SW480 (cell line): ENCODE results near the gene LRRC3C.
A peak's percentile ranks its signal among the peaks of the same experiment; 100 is the strongest.

Experiments
- DNase-seq: peaks from one replicate; pipeline ENCODE4 v3.0.0-alpha.2; 2016; ENCODE audit warnings: low spot score

The LRRC3C gene

DNA sequence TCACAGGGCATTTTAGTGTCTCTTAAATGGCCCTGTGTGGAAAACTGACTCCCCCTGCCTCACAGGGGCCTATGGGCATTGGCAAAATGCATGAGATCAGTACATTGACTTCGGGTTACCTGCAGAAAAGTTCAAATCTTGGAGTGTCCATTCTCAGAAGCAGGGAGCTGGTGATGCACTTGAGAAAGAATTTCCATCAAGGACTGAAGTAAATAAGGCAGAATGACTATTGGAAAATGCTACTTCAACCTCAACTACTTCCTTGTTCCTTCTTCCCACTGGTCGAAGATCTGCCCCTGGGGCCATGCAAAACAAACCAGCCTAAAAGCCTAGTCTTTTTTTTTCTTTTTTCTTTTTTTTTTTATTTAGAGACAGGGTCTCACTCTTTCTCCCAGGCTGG lies 21.5 kb downstream of the LRRC3C start:
- DNase-seq, result no peak

DNA sequence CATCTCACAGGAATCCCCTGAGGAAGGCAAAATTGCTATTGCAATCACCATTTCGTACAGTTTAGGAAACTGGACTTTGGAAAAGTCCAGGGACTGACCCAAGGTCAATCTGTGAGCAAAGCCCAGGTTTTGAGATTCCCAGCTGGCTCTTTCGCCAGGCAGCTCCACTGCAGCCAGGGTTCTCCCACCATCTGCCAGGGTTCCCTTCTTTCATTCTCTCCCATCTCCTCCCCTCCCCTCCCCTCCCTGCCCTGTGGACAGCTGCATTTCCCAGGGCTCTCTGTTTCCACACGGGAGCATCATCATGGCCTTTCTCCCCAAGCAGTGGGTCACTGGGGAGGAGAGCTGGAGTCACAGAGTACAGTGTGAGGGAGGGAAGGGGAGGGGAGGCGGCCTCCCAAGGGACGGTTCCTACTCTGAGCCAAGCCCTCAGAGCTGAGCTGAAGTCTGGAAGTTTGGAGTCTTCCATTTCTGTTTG lies 23.4 kb downstream of the LRRC3C start:
- DNase-seq, result no peak

DNA sequence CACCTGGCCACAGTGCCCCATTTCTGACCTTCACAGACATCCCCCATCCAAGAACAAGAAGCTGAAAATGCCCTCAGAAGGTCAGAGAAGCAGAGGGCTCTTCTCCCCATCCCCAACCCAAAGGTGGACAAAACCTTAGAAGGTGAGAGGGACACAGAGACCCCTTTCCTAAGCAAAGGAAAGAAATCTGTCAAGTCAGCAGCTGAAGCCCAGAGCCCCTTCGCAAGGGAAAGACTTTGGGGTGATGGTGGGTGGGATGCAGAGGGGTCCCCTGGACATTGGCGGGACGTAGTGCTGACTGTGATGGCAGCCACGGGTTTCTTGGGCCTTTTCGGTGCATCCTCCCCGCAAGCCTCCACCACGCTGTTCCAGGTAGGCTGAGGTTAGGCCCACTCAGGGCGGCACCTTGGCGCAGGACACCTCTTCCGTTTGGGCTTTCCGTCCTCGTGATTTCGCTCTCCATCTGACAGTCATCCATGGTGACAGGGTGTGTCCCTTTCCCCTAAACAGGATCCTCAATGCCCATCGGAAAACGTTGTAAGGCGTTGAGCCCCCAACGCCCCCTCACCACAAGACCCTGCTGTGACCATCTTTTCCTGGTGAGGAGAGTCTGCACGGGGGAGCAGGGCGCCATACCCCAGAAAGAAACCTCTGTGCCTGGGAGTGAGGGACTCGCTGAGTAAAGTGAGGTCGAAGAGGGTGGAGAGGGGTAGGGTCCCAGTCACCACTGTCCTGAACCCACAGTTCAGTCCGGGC lies 24.6 kb downstream of the LRRC3C start:
- DNase-seq, result no peak

DNA sequence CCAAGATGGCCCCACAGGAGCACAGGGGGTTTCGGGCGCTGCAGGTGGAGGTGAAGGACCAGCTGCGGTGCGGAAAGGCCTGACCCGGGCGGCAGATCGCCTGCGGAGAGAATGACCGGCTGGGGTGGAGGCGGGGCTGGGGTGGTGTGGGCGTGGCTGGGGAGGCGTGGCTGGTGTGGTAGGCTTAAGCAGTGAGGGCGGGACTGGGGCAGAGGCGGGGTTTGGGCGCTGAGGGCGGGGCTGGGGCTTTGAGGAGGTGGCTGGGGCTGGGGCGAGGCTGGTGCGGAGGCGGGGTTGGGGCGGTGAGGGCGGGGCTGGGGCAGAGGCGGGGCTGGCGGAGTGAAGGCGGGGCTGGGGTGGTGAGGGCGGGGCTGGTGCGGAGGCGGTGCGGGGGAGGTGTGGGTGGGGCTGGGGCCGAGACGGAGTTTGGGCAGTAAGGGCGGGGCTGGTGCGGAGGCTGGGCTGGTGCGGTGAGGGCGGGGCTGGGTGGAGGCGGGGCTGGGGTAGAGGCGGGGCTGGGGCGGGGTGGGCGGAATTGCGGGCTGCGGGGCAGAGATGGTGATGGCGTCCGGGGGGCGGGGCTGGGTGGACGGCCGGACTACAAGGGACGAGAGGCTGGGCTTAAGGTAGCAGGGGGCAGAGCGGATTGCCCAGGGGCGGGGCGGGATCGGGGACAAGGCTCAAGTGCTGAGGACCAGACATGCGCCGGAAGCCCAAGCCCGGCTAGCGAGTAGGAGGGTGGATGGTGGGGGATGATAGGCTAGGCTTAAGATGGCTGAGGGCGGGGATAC lies 25.3 kb downstream of the LRRC3C start:
- peak; percentile 91 for DNase-seq

DNA sequence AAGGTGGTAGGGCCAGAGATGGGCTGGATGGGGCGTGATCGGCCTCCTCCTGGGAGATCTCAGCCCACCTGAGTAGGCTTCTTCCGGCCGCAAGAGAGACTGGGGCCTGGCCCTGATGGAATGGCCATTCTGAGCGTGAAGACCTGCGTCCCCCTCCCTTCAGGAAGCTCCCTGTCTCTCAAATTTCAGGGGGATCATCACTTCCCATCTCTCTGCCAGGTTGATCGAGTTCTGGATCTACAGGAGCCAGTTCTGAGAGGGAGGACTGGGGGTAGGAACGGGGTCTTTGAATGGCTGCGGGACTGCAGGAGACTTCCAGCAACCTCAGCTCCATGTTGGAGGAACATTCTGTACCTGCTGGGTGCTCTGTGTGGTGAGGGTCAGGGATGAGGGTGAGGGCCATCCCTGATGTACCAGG lies 25.9 kb downstream of the LRRC3C start:
- DNase-seq, result no peak

DNA sequence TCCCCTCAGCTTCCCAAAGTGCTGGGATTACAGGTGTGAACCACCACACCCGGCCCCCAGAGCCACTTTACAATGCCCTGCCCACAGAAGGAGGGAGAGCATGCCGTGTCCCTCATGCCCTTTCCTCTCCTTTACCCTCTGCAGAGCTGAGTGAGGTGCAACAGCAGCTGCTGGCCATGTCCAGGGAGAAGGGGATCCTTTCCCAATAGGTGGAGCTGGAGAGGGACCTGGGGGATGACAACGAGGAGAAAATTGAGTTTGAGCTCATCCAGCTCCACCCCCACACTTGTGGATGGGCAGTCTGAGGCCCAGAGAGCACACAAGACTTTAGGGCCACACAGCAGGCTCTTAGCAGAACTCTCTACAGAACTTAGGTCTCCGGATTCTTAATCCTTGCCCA lies 27.3 kb downstream of the LRRC3C start:
- DNase-seq, result no peak

DNA sequence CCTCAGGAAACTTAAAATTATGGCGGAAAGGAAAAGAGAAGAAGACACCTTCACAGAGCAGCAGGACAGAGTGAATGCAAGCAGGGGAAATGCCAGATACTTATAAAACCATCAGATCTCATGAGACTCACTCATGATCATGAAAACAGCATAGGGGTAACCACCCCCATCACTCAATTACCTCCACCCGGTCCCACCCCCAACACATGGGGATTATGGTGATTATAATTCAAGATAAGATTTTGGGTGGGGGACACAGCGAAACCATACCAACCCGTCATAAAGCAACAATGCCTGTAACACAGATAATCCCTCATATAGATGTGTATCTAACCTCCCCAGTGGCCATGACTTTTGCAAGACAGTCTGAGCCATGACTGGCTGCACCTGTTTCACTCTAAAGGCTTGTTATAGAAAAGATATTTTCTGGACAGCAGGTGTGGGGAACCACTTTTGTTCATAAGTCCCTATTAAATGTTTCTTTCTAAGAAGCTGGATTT lies 28.2 kb downstream of the LRRC3C start:
- no peak for DNase-seq

DNA sequence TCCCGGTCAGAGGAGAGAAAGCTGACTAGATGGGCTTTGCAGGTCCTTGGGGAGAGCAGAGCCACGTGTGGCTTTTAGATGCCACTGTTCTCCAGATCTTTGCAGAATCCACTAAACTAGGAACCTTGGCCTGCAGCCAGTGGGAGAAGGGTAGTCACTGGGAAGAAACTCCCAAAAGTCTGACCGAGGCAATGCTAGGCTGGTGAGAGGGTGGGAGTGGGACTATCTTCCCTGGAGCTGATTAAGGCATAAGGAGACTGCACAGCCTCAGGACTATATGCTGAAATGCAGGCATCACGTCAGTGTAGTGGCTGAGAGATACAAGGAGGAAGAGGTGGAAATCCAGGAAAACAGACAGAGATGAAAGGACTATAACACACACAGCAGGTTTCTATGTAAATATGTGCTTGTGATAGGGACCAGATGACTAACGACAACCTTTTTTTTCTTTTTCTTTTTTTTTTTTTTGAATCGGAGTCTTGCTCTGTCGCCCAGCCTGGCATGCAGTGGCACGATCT lies 33.1 kb downstream of the LRRC3C start:
- no peak for DNase-seq

DNA sequence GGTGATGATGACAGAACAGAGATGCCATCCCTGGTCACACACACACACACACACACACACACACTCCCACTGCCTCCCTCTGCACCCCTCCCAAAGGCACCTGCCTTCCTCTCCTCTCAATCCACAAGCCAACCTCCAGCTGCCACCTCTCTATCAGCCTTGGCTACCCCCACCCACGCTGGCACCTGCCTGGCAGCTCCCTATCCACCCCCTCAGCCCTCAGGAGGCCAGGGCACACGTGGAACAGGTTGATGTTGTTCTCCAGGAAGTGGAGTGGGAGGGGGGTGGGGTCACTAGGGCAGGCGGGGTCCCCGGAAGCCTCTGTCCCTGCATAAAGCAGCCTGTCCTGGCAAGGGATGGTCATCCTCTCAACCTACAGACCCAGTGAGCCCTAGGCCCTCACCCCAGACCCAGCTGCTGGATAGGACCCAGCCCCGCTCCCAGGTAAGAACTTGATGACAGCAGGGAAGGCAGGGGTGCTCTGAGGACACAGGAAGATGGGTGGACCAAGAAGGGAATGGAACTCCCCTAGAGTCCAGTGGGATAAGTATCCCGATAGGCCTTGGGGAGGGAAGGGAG lies 35.2 kb downstream of the LRRC3C start, which contains the start of gene GSDMA:
GSDMA (plus strand) TSS at position 363 of the 579 bp plus-strand sequence. CDS start 2,684 bp downstream, outside the sequence.
- no peak for DNase-seq

DNA sequence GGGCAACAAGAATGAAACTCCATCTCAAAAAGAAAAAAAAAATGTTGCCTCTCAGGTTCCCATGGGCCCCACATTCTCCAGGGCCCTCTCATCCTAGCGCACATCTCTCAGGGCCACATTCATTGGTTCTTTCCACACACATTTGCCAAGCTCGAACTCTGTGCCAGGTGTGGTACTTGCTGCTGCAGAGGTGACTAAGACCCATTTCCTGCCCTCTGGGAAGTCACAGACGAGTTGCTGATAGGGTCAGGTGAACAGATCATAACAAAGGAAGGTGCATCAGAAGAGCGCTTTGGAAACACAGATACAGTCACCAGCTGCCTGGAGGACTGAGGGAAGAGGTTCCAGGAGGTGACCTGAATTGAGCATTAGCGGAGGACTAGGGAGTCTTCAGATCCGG lies 36.3 kb downstream of the LRRC3C start:
- DNase-seq, result peak; percentile 39

DNA sequence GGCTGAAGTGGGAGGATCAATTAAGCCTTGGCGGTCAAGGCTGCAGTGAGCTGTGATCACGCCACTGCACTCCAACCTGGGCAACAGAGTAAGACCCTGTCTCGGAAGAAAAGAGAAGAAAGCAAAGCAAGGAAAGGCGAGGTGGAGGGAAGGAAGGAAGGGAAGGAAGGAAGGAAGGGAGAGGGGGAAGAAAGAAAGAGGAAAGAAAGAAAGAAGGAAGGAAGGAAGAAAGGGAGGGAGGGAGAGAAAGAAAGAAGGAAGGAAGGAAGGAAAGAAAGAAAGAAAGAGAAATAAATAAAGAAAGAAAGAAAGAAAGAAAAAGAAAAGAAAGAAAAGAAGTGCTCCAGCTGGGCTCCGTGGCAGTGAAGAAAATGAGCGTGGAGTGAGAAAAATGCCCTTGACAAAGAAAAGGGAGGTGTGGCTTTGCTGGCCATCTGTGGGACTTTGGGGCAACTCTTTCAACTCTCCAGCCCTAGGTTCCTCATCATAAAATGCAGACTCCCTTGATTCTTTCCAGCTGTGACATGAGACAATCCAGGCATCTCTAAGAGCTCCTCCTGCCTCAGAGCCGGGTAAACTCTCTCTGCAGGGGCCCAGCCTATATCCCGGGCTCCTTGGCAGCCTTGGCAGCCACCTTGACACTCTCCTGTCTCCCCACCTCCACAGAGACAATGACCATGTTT lies 37.6 kb downstream of the LRRC3C start:
- DNase-seq, result no peak

DNA sequence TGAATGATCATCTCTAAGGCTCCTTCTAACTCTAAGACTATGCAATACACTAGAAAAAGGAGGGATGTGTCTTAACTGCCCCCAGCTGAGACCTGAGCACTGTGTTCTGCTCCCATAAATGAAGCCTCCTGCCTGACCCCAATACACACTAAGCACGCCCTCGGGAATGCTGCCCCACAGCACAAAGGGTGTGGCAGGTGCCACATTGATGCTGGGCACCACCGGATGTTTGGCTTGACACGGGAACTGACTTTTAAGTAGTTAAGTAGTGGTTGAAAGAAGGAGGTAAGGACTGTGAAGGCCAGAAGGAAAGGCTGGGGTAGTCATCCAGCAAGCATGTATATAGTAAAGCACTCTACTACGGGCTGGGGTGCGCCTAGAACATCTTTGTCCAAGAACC lies 39.2 kb downstream of the LRRC3C start:
- DNase-seq, result peak; percentile 48

DNA sequence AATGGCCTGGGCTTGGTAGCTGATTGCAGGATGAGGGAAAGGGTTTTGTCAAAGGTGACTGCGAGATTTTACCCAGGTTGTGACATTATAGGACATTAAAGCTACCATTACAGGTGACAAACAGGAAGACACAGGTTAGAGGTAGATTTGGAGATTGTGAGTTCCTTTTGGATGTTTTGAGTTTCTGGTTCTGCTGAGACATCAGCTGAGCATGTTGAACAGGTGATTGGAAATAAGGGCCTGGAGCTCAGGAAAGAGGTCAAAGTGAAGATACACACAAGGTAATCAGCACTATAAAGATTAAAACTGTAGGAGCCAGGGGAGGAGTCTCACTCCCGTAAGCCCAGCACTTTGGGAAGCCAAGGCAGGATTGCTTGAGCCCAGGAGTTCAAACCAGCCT lies 41.2 kb downstream of the LRRC3C start:
- no peak for DNase-seq

DNA sequence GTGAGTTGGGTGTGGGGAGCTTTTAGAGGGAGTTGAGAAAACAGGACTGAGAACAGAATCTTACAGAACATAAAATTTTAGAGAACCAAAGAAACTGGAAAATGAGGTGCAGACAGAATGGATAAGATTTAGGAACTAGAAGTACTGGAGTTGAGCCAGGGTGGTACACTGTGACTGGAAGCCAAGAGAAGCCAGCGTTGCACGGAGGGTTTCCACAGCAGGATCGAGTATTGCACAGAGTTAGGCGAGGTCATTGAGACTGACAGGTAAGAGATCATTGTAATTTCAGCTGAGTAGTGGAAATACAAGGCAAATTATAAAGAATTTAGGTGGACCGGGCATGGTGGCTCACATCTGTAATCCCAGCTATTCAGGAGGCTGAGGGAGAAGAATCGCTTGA lies 41.8 kb downstream of the LRRC3C start:
- no peak for DNase-seq

DNA sequence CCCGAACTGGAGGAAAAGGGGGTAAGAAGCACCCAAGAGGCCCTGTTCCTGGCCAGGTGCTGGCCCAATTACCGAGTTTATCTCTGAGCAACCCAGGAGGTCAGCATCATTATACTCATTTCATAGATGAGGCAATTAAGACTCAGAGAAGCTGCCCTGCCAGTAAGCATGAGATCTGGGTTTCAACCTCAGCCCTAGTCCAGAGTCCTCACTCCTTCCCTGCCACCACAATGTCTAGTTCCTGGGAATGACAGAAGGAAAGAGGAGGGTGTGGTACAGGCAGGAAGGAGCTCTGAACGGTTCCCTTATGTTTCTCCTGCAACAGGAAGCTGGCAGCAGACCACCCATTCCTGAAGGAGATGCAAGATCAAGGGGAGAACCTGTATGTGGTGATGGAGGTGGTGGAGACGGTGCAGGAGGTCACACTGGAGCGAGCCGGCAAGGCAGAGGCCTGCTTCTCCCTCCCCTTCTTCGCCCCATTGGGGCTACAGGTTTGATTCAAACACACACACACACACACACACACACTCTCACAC lies 42.7 kb downstream of the LRRC3C start:
- DNase-seq, result no peak

DNA sequence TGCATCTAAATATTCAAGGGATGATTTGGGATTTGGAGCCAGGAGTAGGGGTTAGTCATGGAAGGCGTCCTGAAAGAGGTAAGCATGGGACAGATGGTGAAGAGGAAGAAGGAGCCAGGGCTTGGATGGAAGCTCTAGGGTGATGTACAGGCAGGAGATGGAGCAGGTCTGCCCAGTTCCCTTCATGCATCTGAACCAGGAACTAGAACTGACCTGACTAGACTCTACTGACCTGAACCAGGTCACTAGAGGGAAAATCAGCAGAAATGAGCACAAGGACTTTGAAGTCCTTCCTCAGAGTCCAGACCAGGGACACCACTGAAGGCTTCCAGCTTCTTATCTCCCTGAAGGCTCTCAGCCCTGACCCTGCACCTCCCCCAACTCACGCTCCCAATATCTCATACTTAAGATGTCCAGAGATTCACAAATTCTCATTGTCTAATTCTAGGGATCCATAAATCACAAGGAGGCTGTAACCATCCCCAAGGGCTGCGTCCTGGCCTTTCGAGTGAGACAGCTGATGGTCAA lies 43.6 kb downstream of the LRRC3C start:
- no peak for DNase-seq

DNA sequence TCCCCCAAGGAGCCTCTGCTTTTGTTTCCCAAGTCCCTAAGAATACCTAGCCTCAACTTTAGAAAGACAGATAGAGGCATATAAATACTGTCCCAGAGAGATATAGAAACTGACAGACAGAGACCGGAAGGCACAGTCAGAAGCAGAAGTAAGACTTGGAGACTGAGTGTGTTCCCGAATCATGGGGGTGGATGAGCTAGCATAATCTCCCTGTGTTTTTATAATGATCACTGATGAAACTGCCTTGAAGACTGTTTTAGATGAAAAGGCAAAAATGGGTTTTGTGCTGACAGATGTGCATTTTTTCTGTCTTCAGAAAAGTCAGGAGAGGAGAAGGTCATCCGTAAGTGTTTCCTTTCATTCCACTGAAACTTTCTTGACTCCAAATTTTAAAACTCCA lies 44.7 kb downstream of the LRRC3C start:
- no peak for DNase-seq

DNA sequence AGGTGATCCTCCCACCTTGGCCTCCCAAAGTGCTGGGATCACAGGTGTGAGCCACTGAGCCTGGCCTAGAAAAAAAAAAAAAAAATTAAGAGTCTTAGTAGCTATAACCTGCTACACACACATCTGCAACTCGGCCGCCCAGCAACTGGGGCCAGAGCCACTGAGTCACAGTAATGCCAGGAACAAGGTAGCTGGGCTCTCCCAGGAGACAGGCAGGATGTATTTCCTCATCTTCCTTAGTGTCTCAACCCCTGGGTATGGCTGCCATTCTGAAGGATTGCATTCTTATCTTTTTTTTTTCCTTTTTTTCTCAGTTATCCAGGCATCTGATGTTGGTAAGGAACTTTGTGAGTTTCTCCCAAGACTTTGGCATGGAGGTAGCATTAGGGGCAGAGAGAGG lies 46.0 kb downstream of the LRRC3C start:
- no peak for DNase-seq

DNA sequence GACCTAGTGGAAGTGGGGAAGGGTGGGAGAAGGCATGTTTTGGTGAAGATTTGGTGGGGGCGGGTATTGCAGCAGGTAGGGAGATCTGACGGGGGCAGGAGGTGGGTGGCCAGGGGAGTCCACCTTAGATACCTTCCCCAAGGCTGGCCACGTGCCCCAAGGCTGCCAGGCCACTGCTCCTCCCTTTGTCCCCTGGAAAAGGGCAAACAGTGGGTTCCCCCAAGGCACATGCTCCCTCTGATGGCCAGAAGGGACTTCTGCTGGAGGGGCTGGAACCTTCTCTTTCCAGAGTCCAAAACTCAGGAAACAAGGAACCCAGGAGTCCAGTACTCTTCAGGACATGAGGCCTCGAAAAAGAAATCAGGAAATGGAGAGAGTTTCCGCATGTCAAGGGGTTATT lies 46.9 kb downstream of the LRRC3C start:
- no peak for DNase-seq

DNA sequence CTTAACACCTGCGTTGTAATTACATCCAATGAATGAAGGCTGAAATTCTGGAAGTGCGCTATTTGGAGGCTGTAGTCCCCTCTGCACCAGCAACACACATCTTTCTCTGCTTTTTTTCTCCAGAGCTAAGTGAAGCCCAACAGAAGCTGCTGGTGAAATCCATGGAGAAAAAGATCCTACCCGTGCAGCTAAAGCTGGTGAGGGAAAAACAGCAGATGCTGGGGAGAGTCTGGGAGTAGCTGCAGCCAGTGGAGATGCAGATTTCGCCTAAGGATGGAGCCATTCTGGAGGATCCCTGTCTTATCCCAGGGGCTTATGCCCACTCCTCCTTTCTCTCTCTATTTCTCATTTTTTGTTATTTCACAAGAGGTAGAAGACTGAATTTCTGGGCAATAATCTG lies 48.3 kb downstream of the LRRC3C start:
- no peak for DNase-seq

DNA sequence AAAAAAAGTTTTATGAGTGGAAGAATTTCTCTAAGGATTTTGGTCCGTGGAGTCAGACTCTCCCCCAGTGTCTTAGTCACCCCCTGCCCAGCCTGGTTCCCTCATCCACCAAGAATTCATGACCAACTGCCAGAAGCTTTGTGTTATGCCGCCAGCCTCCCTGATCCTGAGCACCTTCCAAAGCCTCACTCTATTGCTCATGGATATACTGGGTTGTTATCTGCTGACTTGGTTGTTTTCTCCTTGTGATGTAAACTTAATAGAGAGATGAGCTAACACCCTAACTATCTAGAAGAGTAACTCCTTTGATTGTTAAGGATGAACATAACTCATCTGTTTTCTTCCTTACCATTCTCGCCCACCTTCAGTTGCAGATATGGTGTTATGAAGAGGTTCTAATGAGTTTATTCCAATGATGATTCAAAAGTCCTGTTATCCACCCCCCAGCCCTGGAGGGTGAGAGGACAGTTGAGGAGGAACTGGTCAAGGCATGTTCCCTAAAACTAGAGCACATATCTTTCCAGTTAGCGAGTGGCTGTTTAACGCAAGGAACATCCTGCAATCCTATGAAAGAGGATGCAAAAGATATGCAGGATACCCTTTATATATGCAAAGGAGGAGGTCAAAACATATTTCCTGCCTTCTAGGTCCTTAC lies 51.6 kb downstream of the LRRC3C start:
- no peak for DNase-seq
